AG09309 (cell line): Measurements from ENCODE around the gene RASA3.
A peak's percentile ranks its signal among the peaks of the same experiment; 100 is the strongest.

ENCODE experiments used
- DNase-seq: peaks from one replicate; pipeline ENCODE4 v3.0.0-alpha.2; 2010; ENCODE audit warnings: low read depth
- H3K4me3 ChIP-seq: 2 replicates; pipeline ENCODE4 v1.5.1; 2011; ENCODE audit warnings: mild to moderate bottlenecking, low read depth, low read length, moderate library complexity; ENCODE audit not compliant: control insufficient read depth
- CTCF ChIP-seq: IDR thresholded peaks from 2 replicates; pipeline ENCODE4 v1.5.1; 2011; ENCODE audit warnings: mild to moderate bottlenecking, low read depth, low read length, inconsistent platforms; ENCODE audit not compliant: insufficient read depth, control insufficient read depth; ENCODE audit errors: missing control alignments

RASA3 gene

GRCh38 chr13:114066956-114067355, 65.5 kb downstream of the RASA3 start:
- no peak for DNase-seq
- no peak overlapping the region for H3K4me3 ChIP-seq
- no peak for TF ChIP-seq CTCF

- H3K4me3 ChIP-seq: no peak overlapping the region
- TF ChIP-seq CTCF: no peak
- DNase-seq: no peak
These were observed 66.3 kb downstream of the RASA3 start for GRCh38 chr13:114065926-114066774.

- peak; percentile 97 for DNase-seq
- H3K4me3 ChIP-seq: peak overlapping the region; percentile 2
- TF ChIP-seq CTCF: no peak
These were observed 67.1 kb downstream of the RASA3 start for GRCh38 chr13:114065141-114065925.

- peak overlapping the region; percentile 33 for H3K4me3 ChIP-seq
- no peak for TF ChIP-seq CTCF
- DNase-seq: no peak
These were observed 67.8 kb downstream of the RASA3 start for GRCh38 chr13:114064450-114065140.

- no peak for TF ChIP-seq CTCF
These were observed 68.6 kb downstream of the RASA3 start for GRCh38 chr13:114063545-114064449.

GRCh38 chr13:114062754-114063153, 69.7 kb downstream of the RASA3 start:
- no peak for DNase-seq
- no peak overlapping the region for H3K4me3 ChIP-seq
- TF ChIP-seq CTCF: no peak

More at GRCh38 chr13:114063545-114064449, 68.6 kb downstream of the RASA3 start:
- H3K4me3 ChIP-seq: peak overlapping the region; percentile 33
- DNase-seq: peak; percentile 81
